SU-DHL-6 (cell line): ENCODE results near the gene LFNG.

Source experiments
- EZH2phosphoT487 ChIP-seq: fragments of 200-600 bp; sonication (generic), shearing (Covaris generic); conservative IDR thresholded peaks from 2 replicates; pipeline ENCODE4 v1.6.1; 2018; ENCODE audit warnings: mild to moderate bottlenecking, antibody characterized with exemption, low read length, moderate library complexity, mixed read lengths
- TF ChIP-seq, protein P1 (sequence below): fragments of 200-600 bp; sonication (generic); IDR thresholded peaks from one replicate; pipeline ENCODE4 v1.5.1; 2017; ENCODE audit warnings: antibody characterized with exemption, mild to moderate bottlenecking, low read length, moderate library complexity; ENCODE audit not compliant: insufficient read depth, poor library complexity, severe bottlenecking

DNA sequence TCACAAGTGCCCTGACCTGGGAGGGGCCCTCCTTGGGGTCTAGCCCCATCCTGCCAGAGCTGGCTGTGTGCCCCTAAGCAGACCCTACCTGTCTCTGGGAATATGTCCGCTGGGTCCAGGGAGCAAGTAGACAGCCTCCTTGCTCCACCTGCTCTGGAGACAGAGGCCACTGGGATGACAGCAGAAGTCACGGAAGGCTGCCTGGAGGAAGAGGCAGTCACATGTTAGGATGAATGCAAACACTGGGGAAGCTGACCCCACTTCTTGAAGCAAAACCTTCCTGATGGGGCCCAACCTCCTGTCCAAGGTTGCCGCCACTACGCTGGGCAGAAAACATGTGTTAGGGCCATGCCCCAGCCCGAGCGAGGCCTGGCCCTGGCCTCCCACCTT lies 11.7 kb upstream of the LFNG start:
- TF ChIP-seq, protein P1, sequence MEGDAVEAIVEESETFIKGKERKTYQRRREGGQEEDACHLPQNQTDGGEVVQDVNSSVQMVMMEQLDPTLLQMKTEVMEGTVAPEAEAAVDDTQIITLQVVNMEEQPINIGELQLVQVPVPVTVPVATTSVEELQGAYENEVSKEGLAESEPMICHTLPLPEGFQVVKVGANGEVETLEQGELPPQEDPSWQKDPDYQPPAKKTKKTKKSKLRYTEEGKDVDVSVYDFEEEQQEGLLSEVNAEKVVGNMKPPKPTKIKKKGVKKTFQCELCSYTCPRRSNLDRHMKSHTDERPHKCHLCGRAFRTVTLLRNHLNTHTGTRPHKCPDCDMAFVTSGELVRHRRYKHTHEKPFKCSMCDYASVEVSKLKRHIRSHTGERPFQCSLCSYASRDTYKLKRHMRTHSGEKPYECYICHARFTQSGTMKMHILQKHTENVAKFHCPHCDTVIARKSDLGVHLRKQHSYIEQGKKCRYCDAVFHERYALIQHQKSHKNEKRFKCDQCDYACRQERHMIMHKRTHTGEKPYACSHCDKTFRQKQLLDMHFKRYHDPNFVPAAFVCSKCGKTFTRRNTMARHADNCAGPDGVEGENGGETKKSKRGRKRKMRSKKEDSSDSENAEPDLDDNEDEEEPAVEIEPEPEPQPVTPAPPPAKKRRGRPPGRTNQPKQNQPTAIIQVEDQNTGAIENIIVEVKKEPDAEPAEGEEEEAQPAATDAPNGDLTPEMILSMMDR: no peak
- TF ChIP-seq EZH2phosphoT487: no peak
